Coronary artery (tissue), 2 donors: ENCODE results near the gene SYNGR2.
A peak's percentile ranks its signal among the peaks of the same experiment; 100 is the strongest.

ENCODE experiments used
- DNase-seq: peaks from one replicate; pipeline ENCODE4 v3.0.0-alpha.2; 2017; ENCODE audit warnings: low spot score
- H3K27ac ChIP-seq, 2 donors: fragments of 200-600 bp; sonication (generic); one replicate each; pipeline ENCODE4 v1.5.1; 2016 to 2019
- H3K4me3 ChIP-seq: fragments of 200-600 bp; sonication (generic); 2 replicates; pipeline ENCODE4 v1.5.1; 2016; ENCODE audit warnings: mild to moderate bottlenecking, moderate library complexity
- TF ChIP-seq, protein P1 (sequence below): fragments of 200-600 bp; sonication (generic); IDR thresholded peaks from one replicate; pipeline ENCODE4 v1.5.1; 2019; ENCODE audit warnings: antibody characterized with exemption

Gene SYNGR2

DNA sequence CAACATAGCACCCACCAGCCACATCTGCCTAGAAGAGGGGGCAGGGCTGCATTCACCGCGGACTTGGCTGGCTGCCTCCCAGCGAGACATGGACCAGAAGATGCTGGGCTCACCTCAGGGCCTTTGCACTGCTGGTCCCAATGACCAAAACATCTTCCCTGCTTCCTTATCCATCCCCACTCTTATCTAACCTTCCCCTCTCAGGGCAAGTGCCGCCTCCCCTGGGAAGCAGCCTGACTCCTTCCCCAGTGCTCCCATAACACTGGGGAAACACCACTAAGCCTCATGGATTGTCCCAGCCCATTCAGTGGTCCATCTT, 45.5 kb upstream of the SYNGR2 start:
- no peak for DNase-seq
- Histone ChIP-seq H3K27ac (no peak overlapping the region), H3K4me3 (no peak overlapping the region)
- TF ChIP-seq, protein P1, sequence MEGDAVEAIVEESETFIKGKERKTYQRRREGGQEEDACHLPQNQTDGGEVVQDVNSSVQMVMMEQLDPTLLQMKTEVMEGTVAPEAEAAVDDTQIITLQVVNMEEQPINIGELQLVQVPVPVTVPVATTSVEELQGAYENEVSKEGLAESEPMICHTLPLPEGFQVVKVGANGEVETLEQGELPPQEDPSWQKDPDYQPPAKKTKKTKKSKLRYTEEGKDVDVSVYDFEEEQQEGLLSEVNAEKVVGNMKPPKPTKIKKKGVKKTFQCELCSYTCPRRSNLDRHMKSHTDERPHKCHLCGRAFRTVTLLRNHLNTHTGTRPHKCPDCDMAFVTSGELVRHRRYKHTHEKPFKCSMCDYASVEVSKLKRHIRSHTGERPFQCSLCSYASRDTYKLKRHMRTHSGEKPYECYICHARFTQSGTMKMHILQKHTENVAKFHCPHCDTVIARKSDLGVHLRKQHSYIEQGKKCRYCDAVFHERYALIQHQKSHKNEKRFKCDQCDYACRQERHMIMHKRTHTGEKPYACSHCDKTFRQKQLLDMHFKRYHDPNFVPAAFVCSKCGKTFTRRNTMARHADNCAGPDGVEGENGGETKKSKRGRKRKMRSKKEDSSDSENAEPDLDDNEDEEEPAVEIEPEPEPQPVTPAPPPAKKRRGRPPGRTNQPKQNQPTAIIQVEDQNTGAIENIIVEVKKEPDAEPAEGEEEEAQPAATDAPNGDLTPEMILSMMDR, result no peak

DNA sequence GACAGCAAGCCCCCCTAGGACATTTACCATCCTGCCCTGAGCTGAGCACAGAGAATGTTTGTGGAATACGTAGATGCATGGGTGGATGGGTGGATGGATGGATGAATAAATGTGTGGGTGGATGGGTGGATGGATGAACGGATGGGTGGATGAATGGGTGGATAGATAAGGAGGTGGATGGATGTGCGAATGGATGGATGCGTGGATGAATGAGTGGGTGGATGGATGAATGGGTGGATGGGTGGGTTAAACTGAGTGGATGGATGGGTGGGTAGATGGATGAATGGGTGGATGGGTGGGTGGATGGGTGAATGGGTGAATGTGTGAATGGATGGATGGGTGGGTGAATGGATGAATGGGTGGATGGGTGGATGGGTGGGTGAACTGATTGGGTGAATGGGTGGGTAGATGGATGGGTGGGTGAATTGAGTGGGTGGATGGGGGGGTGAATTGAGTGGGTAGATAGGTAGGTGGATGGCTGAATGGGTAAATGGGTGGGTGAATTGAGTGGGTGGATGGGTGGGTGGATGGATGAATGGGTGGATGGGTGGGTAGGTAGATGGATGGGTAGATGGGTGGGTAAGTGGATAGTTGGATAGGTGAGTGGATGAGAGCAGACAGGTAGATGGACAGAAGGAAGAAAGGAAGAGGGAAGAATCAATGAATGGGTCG, 45.0 kb upstream of the SYNGR2 start:
- H3K27ac ChIP-seq, result no peak overlapping the region
- DNase-seq, result no peak
- TF ChIP-seq, protein P1, result no peak
- no peak overlapping the region for H3K4me3 ChIP-seq

DNA sequence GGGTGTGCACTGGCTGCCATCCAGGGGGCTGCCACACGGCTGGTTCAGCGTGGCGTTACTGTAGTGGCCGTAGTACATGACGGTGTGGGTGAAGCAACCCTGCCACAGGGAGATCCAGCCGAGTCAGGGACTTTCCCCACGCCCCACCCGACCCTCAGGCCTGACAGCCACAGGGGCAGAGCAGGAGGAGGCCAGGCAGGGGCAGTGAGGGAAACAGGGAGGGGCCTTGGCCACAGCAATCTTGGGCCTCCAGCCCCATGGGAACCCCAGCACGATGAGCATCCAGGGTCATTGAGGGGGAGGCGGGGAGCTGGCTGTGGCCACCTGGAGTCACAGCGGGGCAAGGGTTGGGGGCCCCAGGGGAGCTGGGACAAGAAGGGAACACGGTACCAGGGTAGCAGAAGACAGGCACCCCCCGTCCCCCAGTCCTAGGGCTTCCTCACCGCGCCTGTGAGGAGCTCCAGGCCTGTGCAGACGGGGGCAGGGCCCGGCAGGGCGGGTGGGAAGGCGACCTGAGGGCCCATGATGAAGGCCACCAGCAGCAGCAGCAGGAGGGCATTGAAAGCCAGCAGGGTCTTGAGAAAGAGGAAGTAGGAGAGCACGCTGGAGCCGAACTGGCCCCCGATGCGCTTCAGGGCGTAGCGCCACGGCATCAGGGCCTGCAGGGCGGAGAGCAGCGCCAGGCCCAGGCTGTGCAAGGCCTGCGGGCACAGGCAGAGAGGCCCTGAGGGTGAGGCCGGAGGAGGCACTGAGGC, 44.1 kb upstream of the SYNGR2 start:
- DNase-seq, result no peak
- no peak overlapping the region for H3K4me3 ChIP-seq
- TF ChIP-seq, protein P1, result no peak
- H3K27ac ChIP-seq, result peak overlapping the region in 1 of 2 donors; percentile 81

DNA sequence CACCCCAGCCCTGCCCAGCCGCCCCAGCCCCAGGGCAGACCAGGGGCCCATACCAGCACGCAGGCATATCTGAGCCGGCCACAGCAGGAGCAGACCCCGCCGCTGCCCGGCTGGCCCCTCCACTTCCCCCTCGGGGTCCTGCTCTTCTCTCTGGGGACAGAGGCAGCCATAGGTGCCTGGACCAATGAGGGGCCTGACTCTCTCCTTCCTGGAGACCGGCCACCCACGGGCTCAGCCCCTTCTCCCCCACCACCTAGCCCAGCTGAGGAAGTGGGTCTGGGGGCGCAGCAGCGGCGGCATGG, 43.6 kb upstream of the SYNGR2 start:
- DNase-seq, result no peak
- peak overlapping the region in 1 of 2 donors; percentile 81 for H3K27ac ChIP-seq
- TF ChIP-seq, protein P1, result no peak
- H3K4me3 ChIP-seq, result no peak overlapping the region

GRCh38 chr17:78125138-78125913, 43.1 kb upstream of the SYNGR2 start:
- H3K27ac ChIP-seq, result peak overlapping the region in 1 of 2 donors; percentile 81
- no peak for DNase-seq
- TF ChIP-seq, protein P1, result no peak
- H3K4me3 ChIP-seq, result peak overlapping the region; percentile 21

GRCh38 chr17:78125976-78126894, 42.1 kb upstream of the SYNGR2 start:
- H3K27ac ChIP-seq, result peak overlapping the region in 1 of 2 donors; percentile 81
- H3K4me3 ChIP-seq, result peak overlapping the region; percentile 21
- TF ChIP-seq, protein P1, result no peak
- DNase-seq, result no peak
